LHCN-M2 (cell line): ENCODE data around the gene BTBD7. TPM values are rescaled to one million over a fixed set of nuclear protein-coding genes. Genes with fewer than 3 reads are reported as not detected.

Experiments
- DNase-seq: peaks from one replicate; pipeline ENCODE4 v3.0.0-alpha.2; 2012; ENCODE audit warnings: low read depth
- total RNA-seq: library from RNA; depleted of rRNA; stranded (reverse); fragments of >200 nt; gene quantifications from 2 replicates; pipeline ENCODE4 v1.2.3, GENCODE V29; 2014

The BTBD7 gene
- total RNA-seq, 1 experiment from 2014 or later = 20.4 TPM

DNA sequence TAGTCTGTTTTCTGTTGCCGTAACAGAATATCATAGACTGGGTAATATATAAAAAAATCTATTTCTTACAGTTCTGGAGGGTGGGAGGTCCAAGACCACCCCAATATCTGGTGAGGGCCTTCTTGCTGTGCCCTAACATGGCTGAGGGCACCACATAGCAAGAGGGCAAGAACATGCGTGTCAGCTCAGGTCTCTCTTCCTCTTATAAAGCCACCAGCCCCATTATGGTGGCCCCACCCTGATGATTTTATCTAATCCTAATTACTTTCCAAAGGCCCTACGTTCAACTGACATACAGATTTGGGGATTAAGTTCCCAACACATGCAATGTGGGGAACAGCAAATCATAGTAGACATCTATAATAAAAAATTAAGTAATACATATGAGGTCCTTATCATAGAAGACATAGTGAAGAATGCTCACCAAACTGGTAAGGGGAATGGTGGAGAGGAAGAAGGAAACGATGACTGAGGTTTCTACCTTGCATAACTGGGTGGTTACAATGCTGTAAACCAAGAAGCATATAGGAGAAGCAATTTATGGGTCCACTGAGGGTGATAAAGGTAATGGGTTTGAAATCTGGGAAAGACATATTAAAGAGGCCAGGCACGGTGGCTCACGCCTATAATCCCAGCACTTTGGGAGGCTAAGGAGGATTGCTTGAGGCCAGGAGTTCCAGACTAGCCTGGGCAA lies 27.0 kb downstream of the BTBD7 start:
- DNase-seq = no peak

DNA sequence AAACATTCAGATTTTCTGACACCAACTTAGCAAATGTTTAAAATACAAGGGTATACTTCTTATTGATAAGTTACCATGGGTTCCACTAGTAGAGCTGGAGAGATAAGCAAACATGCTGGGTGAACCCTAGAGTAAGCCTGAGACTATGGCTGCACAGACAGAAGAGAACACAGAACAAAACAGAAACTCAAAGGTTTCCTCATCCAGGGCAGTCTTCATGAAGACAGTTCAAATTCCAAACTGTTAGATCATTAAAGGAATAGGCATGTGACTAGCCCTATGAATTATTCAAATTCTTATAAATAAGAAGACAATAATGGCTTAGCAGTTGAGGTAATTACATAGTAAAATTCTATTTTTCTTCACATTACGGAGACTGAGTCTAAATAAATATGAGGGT lies 28.1 kb downstream of the BTBD7 start:
- peak; percentile 14 for DNase-seq

DNA sequence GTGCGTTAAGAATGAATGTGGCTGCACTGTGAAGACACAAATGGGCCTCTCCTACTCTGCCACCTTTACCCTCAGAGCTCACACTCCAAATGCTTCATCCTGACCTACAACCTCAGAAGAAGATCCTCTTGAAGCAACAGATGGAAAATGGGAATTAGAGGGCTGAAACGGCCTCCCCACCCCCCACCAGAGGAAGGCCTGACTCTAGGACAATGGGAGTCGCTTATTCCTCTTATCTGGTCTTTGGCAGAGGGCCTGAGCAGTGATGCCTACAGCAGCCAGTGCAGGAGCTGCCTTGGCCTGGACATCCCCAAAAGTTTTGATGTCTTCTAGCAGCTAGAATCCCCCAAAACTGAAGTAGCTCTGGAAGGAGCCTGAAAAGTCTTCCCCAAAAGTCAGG lies 29.2 kb downstream of the BTBD7 start:
- DNase-seq = no peak

DNA sequence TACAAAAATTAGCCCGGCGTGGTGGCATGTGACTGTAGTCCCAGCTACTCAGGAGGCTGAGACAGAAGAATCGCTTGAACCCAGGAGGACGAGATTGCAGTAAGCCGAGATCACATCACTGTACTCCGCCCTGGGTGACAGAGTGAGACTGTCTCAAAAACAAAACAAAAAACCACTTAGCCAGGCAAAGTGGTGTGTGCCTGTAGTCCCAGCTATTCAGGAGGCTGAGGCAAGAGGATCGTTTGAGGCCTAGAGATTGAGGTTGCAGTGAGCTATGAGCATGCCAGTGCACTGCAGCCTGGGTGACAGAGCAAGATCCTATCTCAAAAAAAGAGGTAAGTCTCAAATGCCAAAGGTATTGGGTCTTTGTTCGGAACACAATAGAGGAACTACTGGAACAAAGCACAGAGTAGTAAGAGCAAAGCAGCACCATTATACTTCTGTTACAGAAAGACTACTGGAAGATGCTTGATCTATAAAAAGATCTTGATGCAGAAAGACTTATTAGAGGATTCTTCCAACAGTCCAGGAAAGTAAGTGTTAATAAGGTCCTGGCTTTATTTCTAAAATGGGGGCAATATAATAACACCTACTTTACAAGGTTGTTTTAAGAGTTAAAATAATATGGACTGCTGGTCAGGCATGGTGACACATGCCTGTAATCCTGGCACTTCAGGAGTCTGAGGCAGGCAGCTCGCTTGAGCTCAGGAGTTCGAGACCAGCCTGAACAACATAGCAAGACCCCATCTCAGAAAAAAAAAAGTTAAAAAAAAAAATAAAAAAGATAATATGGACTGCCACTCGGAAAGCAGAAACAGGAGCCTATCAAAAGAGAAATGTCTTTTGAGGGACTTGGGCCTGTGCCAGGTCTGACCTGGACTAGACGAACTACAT lies 29.9 kb downstream of the BTBD7 start:
- no peak for DNase-seq

DNA sequence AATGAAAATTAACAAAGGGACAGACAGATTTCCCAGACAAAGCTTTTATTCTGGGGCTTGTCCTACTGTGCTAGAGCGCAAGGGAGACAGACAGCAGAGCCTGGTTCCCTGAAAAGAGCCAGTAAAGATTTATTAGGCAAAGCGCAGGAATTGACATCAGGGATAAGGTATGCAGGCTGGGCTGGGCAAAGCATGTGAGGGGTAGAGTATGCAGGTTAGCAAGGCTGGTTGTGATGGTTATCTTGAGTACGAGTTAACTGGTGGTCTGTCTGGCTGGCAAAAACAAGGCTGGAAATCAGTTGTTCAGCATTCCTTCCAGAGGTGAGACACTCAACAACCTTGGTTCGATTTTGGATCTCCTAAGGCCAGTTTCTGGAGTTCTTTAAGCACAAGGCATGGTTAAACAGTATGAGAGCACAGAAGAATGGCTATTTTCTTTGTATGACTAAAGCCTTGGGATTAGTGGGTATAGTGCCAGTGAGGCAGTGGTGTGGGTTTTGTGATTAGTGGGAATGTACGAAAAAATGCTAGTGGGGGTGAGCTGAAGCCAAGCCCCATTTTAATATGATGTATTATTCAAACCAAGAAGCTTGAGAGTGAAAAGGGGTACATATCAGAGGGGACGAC lies 30.9 kb downstream of the BTBD7 start:
- DNase-seq = peak; percentile 21

DNA sequence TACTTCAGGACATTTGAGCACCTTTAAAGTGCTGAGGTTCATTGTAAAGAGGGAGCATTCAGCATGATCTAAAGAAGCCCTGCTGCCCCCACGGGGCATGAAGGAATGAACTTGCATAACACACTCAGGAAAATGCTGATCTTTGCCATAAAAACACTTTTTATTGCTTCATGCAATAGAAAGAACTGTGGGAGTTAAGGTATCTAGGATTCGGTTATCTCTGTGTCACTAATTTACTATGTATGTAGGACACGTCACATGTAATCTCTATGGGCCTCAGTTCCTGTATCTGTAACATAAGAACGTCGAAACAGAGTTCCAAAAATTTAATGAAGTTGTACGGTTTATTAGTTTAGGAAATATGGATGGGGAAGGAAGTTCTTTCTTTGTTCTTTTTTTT lies 33.0 kb downstream of the BTBD7 start:
- DNase-seq = no peak

DNA sequence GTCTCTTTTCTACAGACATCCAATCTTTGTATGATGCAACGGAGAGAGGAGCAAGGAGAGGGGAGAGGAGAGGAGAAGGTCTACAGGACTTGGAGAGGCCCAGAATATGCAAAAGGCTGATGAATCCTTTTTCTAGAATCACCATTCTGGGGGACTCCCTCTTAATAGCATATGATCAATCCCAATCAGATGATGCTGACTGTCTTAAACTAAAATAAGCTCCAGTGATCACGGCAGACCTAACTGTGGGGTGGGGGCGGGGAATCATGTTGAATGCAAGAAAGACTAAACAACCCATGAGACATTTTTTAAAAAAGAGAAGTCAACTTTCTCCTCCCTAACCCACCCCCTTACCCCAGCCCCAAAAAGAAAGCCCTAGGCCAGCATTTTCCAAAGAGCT lies 33.4 kb downstream of the BTBD7 start:
- DNase-seq = no peak

DNA sequence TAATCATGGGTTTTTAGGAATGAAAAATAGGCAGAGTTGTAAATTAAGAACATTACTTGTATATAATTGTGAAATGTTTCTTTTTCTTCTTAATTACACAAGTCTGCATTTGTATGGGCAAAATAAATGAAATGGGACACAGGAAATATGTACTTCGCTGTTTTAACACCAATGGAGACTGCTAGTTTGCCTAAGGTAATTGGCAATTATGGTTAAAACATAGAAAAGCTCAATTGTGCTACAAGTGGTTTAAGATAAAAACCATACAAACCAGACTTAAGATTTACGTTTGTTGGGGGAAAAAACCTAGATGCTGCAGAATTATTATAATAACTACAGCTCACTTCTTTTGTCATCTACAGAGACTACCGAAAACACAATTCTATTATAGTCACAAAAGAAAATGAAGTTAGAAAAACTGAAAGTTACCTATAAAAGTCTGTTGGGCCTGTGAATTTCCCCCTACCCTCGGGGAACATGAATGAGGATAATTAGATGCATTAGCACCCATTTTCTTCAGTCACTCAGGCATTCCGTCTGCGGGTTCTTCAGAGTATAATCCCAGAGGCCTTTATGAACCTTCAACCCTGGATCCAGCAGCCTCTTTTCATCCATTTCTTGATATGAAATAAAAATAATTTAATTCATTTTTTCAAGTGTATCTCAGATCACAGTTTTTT lies 37.2 kb downstream of the BTBD7 start:
- no peak for DNase-seq

DNA sequence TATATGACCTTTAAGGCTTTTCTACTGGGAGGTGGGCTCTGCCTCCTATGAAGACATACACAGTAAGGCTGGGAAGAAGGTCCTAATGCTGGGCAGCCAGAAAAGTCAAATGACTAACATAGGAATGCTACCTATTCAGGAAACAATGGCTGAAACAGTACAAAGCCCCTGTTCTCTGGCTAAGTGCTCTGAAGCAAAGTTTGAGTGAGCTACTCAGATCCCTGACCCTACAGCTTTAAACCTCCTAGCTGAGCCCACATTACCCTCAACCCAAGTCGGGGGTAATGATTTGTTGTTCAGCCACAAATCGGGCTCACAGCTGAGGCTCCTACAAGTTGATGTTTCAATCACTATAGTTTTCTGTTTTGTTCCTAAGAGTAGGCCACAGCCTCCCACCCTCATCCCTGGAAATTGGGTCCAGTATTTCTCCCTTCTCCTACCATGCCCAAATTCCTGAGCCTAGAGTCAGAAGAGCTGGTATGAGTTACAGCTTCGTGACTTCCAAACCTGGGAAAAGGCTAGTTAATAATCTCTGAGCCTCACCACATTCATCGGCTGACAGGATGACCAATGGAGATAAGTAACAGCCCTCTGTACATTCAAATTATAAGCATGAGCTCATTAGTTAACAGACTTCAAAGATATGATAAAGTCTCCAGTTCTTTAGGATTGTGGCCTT lies 46.5 kb downstream of the BTBD7 start:
- DNase-seq = peak; percentile 10

DNA sequence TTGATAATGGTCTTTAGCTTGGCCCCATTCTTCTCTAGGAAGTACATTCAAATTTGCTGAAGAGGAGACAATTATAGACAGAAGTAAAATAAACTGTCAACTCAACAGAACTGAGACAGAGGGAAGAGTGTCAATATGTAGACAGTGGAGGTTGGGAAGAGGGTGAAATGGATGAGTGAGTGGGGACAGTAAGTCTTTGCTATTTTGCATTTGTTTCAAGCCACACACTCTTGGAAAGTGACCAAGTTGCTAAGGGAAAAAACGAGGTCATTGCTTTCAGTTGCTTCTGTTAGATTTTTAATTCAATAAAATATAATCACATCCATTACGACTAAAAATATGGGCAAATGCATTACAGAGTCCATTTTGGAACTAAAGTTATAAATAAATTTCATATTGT lies 47.8 kb downstream of the BTBD7 start:
- DNase-seq = peak; percentile 47

DNA sequence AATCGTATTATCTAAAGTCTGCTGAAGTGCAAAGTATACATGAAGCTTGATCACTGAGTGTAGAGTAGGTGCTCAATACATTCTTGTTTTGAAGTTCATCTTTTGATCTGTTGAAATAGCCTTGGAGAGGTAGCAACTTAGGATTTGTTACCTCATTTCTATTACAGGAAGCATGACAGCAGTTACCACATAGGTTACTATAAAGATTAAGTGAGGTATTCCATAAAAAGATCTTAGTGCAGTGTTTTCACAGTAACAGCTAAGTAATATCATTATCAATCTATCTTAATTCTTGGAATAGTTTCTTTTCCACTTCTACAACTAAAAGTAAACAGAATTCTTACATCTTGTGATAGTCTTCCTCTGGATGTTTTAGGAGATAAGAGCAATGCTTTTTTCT lies 50.9 kb downstream of the BTBD7 start:
- DNase-seq = no peak

DNA sequence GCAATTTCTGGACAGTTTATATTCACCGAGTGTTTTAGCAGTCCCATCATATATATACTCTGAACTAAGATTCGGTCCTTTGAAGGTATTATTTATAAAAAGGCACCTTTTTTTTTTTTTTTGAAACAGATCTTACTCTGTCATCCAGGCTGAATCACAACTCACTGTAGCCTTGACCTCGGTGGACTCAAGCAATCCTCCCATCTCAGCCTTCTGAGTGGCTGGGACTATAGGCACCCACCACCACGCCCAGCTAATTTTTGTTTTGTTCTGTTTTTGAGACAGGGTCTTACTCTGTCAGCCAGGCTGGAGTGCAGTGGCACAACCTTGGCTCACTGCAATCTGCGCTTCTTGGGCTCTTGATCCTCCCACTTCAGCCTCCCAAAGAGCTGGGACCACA lies 52.1 kb downstream of the BTBD7 start:
- no peak for DNase-seq

DNA sequence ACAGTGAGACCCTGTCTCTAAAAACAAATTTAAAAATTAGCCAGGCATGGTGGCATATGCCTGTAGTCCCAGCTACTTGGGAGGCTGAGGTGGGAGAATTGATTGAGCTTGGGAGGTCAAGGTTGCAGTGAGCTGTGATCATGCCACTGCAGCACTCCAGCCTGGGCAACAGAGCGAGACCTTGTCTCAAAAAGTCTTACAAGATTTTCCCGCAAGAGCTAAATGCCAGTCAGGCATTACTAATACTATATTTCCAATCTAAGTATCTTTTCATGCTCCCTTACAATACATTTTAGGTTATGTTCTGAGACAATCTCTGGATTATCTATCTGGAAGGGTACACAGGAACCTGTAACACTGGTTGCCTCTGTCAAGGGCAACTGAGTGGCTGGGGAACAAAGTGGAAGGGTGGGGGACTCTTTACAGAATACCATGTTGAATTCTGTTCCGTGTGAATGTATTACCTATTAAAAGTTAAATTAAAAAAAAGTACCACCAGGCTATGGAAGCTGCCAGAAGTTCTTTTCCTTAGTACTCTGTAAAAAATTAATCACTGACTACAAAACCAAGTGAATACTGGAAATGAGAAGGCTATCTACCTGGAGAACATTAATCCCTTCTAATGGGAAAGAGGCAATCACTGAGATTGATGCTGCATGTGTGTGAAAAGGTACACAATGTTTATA lies 56.7 kb downstream of the BTBD7 start:
- no peak for DNase-seq

DNA sequence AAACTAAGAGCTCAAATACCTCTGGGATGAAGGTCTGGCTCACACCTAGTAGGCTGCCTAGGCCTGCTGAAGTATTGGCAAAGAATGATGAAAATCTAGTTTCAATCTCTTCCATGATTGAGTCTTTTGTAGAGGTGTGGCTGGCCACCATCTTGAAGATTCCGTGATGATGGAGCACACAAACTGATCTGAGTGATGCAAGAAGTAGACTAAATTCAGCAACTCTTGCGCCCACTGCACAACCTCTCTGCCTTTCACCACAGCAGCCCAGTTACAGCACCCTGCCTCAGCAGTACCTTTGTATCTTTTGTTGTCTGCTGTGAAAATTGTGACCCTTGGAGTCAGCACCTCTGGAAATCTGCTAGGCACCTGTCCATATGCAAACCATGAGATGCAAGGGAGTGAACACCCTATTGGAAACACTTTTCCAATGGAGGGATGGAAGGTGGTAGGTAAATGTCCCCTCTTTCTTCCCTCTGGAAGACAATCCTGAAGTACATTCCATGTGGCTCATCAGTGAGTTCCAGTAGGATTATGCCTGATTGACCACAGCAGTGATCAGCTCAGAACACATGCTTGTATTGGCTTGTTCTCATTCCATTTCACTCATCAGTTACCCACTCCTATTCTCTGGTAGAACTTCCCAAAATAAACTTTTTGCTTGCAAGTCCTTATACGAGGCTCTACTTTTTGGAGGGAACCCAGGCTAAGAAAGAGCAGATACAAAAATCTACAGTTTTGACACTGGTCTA lies 58.6 kb downstream of the BTBD7 start:
- no peak for DNase-seq

DNA sequence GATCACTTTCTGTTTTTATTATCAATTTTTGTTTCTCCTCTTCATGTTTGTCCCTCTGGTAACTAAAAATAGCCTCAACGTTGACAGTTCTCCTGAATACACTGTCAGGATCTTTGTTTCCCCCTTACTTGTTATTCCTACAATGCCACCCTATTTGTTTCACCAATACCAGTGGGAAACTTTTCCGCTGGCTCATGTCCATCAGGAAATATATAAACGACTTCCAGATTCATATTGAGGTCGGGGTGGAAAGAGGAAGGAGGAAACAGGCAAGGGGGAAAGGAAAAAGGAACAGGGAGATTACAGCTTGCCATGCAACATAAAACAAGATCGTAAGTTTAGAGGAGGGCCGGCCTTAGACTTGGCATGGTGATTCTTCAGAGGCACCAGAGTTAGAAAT lies 61.7 kb downstream of the BTBD7 start:
- no peak for DNase-seq

DNA sequence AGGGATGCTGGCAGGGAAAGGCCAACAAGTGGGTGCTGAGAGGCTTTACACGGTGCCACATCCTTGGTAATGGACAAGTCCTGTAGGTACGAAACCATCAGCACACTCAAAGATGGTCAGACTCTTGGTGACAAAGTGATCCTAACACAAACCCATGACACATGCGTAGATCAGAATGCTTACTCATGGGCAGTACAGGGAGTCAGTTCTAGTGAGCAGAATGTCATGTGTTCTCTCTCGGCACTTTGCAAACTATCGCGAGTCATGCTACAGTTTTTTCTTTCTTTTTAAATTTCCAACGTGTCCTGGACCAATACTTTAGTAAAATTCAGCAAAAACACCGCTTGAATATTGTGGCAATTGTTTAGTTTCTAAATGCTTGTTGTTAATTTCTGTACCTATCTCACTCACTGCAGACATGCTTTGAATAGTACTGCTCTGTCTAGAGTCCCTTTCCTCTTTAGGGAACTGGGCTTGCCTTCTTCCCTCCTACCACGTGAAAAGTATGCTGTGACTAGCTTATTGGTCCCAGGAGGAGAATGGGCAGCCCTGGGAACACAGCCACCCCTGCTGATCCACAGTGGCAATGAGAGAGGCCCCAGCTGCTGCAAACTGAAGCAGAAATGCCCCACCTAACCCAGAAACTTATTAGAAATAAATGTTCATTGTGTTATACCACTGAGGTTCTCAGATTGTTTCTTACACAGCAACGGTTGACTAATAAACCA lies 63.3 kb downstream of the BTBD7 start:
- peak; percentile 84 for DNase-seq

DNA sequence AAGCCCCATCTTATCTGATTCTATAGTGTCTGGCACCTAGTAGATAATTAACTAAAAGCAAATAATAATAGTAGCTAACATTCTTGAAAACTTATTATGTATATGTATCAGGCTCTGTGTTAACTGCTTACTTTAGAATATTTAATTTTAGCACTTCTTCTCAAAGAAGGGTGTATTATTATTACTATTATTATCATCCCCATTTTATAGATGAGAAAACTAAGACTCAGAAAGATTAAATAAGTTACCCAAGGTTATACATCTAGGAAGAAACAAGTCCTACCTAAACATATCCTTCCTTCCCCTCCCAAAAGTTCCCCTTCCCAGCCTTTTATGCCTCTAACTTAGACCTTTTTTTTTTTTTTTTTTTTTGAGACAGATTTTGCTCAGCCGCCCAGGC lies 64.4 kb downstream of the BTBD7 start:
- DNase-seq = no peak

DNA sequence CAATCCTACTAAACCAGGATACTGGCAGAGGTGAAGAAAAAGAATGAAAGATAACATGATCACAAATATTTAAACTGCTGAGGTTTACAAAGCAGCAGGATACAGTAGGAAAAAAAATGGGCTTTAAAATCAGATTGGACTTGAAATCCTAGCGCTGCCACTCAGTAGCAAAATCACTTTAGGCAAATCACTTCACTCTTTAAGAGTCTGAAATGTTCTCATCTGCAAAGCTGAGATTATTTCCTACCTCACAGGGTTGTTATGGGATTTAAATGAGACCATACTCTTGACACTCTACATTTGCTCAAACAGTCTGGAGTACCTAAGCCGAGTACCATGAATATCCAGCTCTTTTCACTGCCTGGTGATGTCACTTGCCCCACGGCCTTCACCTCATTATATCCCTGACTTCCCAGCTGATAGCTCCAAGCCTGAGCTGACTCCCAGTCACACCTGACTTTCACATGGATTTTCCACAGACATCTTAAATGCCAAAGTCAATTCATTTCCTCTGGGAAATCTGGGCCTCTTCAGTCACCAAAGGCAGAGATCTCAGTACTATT lies 65.6 kb downstream of the BTBD7 start:
- no peak for DNase-seq

DNA sequence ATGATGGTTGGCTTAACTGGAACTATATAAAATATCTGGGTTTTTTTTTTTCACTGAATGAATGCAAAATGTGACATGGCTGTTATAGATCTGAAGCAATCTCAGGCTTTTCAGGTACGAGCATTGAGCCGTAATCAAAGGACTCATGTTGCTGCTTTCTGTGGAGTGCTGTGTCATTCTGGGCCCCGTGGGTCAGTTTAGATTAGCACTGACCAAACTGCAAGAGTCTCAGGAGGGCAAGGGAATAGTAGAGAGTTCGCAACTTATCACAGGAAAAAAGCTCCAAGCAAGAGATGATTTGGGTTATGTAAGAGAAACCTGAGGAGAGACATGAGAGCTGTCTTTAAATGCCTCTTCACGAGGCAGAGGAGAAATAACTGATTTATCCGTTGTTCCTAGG lies 66.7 kb downstream of the BTBD7 start:
- DNase-seq = no peak
